Dedifferentiated amniotic fluid mesenchymal stem cell (primary cell): ENCODE measurements around the gene CCDC144A.
"Not testable (repeated sequence)": the region's sequence is repeated elsewhere in the genome, so short reads cannot be mapped to it uniquely, and the experiment has no call there.

ENCODE experiments used
- DNase-seq: peaks from one replicate; pipeline ENCODE4 v3.0.0-alpha.2; 2016; ENCODE audit errors: extremely low spot score

Gene CCDC144A

GRCh38 chr17:16689731-16690281 is at the start of gene CCDC144A:
TSS of gene CCDC144A (plus strand) at chr17:16690241. CDS start at chr17:16690401, 160 bp downstream.
- DNase-seq, result not testable (repeated sequence)

GRCh38 chr17:16649585-16649984 is 40.5 kb upstream of the CCDC144A start:
- no peak for DNase-seq

- no peak for DNase-seq
These were observed 37.8 kb upstream of the CCDC144A start for GRCh38 chr17:16652252-16652651.

- DNase-seq, result no peak
These were observed 37.1 kb upstream of the CCDC144A start for GRCh38 chr17:16652847-16653366.

- peak; percentile 93 for DNase-seq
These were observed 36.5 kb upstream of the CCDC144A start, which contains the start of gene ZNF624 for GRCh38 chr17:16653367-16654041. TSS of gene ZNF624 (minus strand) at chr17:16653850.

GRCh38 chr17:16661217-16661616 is 28.8 kb upstream of the CCDC144A start:
- peak; percentile 51 for DNase-seq

GRCh38 chr17:16662936-16663335 is 27.1 kb upstream of the CCDC144A start:
- no peak for DNase-seq

- DNase-seq, result not testable (repeated sequence)
These were observed 23.5 kb upstream of the CCDC144A start for GRCh38 chr17:16666553-16666906.

GRCh38 chr17:16666907-16667636 is 23.0 kb upstream of the CCDC144A start:
- not testable (repeated sequence) for DNase-seq

GRCh38 chr17:16676676-16677268 is 13.3 kb upstream of the CCDC144A start:
- no peak for DNase-seq

- not testable (repeated sequence) for DNase-seq
These were observed 6.5 kb upstream of the CCDC144A start for GRCh38 chr17:16683290-16684138.

GRCh38 chr17:16686019-16686418 is 4.0 kb upstream of the CCDC144A start:
- not testable (repeated sequence) for DNase-seq

GRCh38 chr17:16687151-16687550 is 2.9 kb upstream of the CCDC144A start:
- not testable (repeated sequence) for DNase-seq

- DNase-seq, result not testable (repeated sequence)
These were observed 406 bp downstream of the CCDC144A start for GRCh38 chr17:16690447-16690846.

- DNase-seq, result not testable (repeated sequence)
These were observed 7.6 kb downstream of the CCDC144A start for GRCh38 chr17:16697603-16698002.

GRCh38 chr17:16745492-16746203 is 55.6 kb downstream of the CCDC144A start:
- not testable (repeated sequence) for DNase-seq

GRCh38 chr17:16746571-16746970 is 56.5 kb downstream of the CCDC144A start:
- not testable (repeated sequence) for DNase-seq

GRCh38 chr17:16750515-16750914 is 60.5 kb downstream of the CCDC144A start:
- not testable (repeated sequence) for DNase-seq

GRCh38 chr17:16751224-16751923 is 61.3 kb downstream of the CCDC144A start:
- not testable (repeated sequence) for DNase-seq

GRCh38 chr17:16751924-16752287 is 61.9 kb downstream of the CCDC144A start:
- not testable (repeated sequence) for DNase-seq
